ENCODE measurements around the gene SELPLG. TPM values are rescaled to one million over a fixed set of nuclear protein-coding genes. Genes with fewer than 3 reads are reported as not detected.

The SELPLG gene
- total and polyA plus RNA-seq, 9 donors = 1.1 to 8.4 (median 2.9) TPM

DNA sequence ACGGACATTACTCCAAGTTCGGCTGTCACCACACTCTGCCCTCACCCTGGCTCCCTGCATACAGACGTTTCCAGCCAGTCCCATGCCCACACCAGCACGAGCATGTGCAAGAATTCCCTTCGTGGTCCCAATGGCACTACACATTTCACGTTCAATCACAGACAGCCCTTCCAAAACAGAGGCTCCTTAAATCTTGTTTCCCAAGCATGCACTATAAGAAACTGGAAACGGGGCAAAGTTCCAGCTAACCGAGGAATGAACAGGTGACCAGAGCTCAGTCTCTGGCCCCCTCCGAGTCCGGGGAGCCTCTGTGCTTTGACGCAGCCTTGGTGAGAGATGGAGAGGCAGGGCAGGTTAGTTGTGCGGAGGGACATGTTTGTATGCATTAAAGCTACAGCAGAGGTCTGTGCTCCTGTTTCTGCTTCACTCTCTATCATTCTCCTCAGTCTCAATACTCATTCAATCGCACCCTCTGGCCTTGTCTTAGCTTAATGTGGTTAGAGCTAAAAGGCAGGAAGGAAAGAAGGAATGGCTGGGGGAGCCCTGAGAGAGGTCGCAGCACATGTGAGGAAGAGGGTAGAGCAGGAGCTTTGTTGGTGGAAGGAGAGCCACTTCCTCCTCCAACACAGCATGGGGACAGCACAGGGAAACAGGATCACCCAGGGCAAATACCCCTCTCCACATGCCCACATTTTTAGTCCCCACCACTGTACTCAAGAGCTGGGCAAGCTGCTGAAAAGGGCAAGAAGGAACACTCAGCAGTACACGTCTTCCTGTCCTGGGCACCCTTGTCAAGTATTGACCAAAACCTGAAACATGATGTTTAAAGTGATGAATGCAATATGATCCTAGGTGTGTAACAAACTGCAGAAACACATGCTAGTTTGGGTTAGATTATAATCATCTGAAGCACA is 12.2 kb upstream of the SELPLG start:
- TF ChIP-seq EP300 (IDR thresholded peaks at IDR 0.05) = no peak
- no peaks in the 10 kb centered on the region for H3K9me3 ChIP-seq
- H3K27me3 ChIP-seq = no peaks in the 10 kb centered on the region
- intact Hi-C loops (cut with DNase I) = no loop called here
- H3K36me3 ChIP-seq = no peaks in the 10 kb centered on the region
- peaks cover 19% of the 10 kb centered on the region for H3K4me1 ChIP-seq (ENCODE audit: insufficient read depth)
- H3K4me3 ChIP-seq = no peak overlapping the region
- H3K27ac ChIP-seq = peak overlapping the region in 1 of 2 donors; percentile 6
- DNase-seq = no peak
- WGBS, 3 donors = 85 to 93% (median 89%) methylated on average over 15 of the region's 15 CpGs

DNA sequence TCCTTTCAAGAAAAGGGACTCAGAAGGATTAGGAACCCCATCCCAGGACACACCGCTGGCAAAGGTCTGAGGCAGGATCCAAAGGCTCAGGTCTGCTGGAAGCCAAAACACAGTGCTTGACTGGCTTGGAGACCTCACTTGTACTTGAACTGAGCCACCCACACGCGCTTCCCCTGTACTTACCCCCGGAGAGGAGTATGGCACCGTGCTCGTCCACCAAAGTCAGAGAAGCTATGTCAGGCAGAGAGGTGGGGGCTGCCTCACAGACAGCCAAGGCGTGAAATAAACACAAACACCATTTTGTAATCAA is 11.1 kb upstream of the SELPLG start:
- intact Hi-C loops (cut with DNase I) = no loop called here
- no peaks in the 10 kb centered on the region for H3K36me3 ChIP-seq
- TF ChIP-seq EP300 (IDR thresholded peaks at IDR 0.05) (no peak), POLR2A (IDR thresholded peaks at IDR 0.05) (no peak)
- TF ChIP-seq, protein P1, sequence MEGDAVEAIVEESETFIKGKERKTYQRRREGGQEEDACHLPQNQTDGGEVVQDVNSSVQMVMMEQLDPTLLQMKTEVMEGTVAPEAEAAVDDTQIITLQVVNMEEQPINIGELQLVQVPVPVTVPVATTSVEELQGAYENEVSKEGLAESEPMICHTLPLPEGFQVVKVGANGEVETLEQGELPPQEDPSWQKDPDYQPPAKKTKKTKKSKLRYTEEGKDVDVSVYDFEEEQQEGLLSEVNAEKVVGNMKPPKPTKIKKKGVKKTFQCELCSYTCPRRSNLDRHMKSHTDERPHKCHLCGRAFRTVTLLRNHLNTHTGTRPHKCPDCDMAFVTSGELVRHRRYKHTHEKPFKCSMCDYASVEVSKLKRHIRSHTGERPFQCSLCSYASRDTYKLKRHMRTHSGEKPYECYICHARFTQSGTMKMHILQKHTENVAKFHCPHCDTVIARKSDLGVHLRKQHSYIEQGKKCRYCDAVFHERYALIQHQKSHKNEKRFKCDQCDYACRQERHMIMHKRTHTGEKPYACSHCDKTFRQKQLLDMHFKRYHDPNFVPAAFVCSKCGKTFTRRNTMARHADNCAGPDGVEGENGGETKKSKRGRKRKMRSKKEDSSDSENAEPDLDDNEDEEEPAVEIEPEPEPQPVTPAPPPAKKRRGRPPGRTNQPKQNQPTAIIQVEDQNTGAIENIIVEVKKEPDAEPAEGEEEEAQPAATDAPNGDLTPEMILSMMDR (IDR thresholded peaks at IDR 0.05) = no peak
- peak overlapping the region in 1 of 2 donors; percentile 6 for H3K27ac ChIP-seq
- 91 to 93% (median 92%) methylated on average over 7 of the region's 7 CpGs for WGBS, 3 donors
- no peak overlapping the region for H3K4me3 ChIP-seq
- no peak for DNase-seq
- H3K9me3 ChIP-seq = no peaks in the 10 kb centered on the region
- H3K4me1 ChIP-seq (ENCODE audit: insufficient read depth) = peaks cover 19% of the 10 kb centered on the region
- no peaks in the 10 kb centered on the region for H3K27me3 ChIP-seq

DNA sequence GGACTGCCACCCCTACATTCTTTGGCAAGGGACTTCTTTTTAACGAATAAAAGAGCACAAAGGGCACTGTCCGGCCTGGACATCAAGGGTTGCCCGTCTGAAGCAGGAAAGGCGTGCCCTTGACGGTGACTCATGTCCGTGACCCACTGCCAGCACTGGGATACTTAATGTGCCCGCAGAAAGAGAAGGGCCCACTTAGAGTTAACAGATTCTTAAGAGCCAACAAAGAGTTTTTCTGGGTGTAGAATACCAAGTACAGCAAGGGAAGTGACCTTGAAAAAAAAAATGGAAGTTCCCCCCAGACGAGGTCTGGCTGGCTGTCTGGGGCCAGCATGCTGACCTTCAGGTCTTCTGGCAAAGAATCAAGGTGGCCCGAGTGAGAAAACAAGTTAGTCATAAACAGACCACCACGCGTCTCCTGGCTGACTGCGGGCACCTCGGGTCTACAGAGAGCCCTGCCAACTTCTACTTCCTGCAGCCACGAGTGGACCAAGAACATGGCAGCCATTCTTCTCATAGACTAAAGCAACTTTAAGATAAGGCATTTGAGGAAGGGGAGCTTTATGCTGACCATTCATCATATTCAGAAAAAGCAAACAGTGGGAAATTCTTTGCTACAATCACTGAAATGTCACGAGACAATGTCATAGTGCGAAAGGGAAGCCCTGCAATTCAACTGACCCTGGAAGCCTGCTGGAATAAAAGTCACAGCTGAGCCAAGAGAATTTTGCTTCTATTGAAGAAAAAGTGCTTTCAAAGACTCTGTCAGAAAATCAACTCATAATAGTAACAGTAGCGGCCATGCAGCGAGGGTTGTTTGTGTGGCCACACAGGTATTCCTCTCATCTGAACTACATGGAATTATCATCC is 10.5 kb upstream of the SELPLG start:
- H3K4me3 ChIP-seq = no peak overlapping the region
- 43 to 48% (median 47%) methylated on average over 18 of the region's 18 CpGs for WGBS, 3 donors
- intact Hi-C loops (cut with DNase I) = no loop called here
- no peak for TF ChIP-seq POLR2A (IDR thresholded peaks at IDR 0.05)
- TF ChIP-seq, protein P1 (IDR thresholded peaks at IDR 0.05) = no peak
- no peak for TF ChIP-seq EP300 (IDR thresholded peaks at IDR 0.05)
- H3K27ac ChIP-seq = peak overlapping the region in 1 of 2 donors; percentile 6
- H3K4me1 ChIP-seq (ENCODE audit: insufficient read depth) = peaks cover 19% of the 10 kb centered on the region
- H3K9me3 ChIP-seq = no peaks in the 10 kb centered on the region
- no peaks in the 10 kb centered on the region for H3K36me3 ChIP-seq
- DNase-seq = peak; percentile 48 to 71 (median 58)
- no peaks in the 10 kb centered on the region for H3K27me3 ChIP-seq

DNA sequence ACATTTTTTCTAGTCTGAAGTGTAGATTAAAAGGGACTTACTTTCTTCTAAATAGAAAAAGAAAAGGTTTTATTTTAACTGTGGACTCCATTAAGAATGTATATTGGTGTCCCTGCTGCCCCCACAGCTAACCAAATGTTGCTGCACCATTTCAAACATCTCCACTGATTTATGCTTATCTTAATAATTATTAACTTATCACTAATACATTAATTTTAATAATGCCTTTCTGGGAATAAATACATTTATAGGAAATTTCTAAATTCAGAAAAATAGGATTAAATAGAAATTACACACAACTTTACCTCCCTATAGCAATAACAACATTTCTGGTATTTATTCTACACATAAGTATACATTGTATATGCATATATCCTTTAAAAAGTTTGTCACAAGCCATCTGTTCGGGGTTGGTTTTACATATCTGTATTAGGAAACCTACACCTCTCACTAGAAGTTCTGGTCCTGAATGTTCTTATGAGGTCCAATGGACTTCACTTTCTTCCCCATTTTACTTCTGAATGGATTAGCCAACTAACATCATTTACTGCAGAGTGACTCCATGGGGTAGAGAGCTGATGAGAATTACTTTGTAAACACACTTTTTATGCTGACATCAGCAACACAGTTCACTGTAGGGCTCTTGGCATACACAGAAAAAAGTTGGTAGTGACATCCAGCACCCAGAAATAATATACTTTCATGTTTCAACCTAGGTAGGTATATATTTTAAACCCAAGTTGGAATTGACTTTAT is 9.4 kb upstream of the SELPLG start:
- TF ChIP-seq, protein P1 (IDR thresholded peaks at IDR 0.05) = no peak
- no peak for TF ChIP-seq EP300 (IDR thresholded peaks at IDR 0.05)
- no peak for TF ChIP-seq POLR2A (IDR thresholded peaks at IDR 0.05)
- DNase-seq = no peak
- intact Hi-C loops (cut with DNase I) = no loop called here
- H3K27me3 ChIP-seq = no peaks in the 10 kb centered on the region
- WGBS, 3 donors = 93 to 100% (median 100%) methylated on average over 1 of the region's 1 CpG
- H3K4me3 ChIP-seq = no peak overlapping the region
- H3K36me3 ChIP-seq = no peaks in the 10 kb centered on the region
- no peaks in the 10 kb centered on the region for H3K9me3 ChIP-seq
- H3K4me1 ChIP-seq (ENCODE audit: insufficient read depth) = peaks cover 21% of the 10 kb centered on the region
- H3K27ac ChIP-seq = no peak overlapping the region

Data from ovary (tissue), 9 donors.